Adrenal gland (tissue), 12 donors: Measurements from ENCODE around the gene CREM. TPM values are rescaled to one million over a fixed set of nuclear protein-coding genes. Genes with fewer than 3 reads are reported as not detected.

Experiments
- DNase-seq, 7 donors: peaks; one replicate each; pipeline ENCODE4 v3.0.0-alpha.2; 2019 to 2020
- H3K27ac ChIP-seq, 5 donors: fragments of 200-600 bp; sonication (generic) in 4 of 5; 1 replicate in 3 of 5; 2 replicates in 2 of 5; pipeline versions ENCODE4 v1.5.1 to v1.8.0; 2016 to 2020; ENCODE audit warnings: mild to moderate bottlenecking in 1 of 5
- H3K27me3 ChIP-seq: fragments of 200-600 bp; 2 replicates; pipeline ENCODE4 v1.8.0; 2021
- H3K36me3 ChIP-seq, 2 donors: fragments of 200-600 bp; replicated peaks in 1 of 2; 1 replicate in 1 of 2; 2 replicates in 1 of 2; pipeline versions ENCODE4 v1.5.1 to v1.8.0; 2018 to 2022
- H3K4me1 ChIP-seq, 2 donors: fragments of 200-600 bp; replicated peaks in 1 of 2; 1 replicate in 1 of 2; 2 replicates in 1 of 2; pipeline versions ENCODE4 v1.5.1 to v1.8.0; 2018 to 2021
- H3K4me3 ChIP-seq, 4 donors: fragments of 200-600 bp; sonication (generic) in 3 of 4; one replicate each; pipeline ENCODE4 v1.5.1; 2016 to 2018
- H3K9me3 ChIP-seq, 3 donors: fragments of 200-600 bp; sonication (generic) in 1 of 3; replicated peaks in 1 of 3; 1 replicate in 2 of 3; 2 replicates in 1 of 3; pipeline versions ENCODE4 v1.5.1 to v1.8.0; 2016 to 2021
- CTCF ChIP-seq, 6 experiments: fragments of 450-650 bp in 4 of 6; fragments of 200-600 bp in 2 of 6; sonication (generic) in 1 of 6; IDR thresholded peaks; 1 replicate in 5 of 6; 2 replicates in 1 of 6; pipeline versions ENCODE4 v1.5.1 to v1.8.0; 2016 to 2021; ENCODE audit warnings: antibody characterized with exemption in 6 of 6, mild to moderate bottlenecking in 2 of 6, moderate library complexity in 1 of 6
- POLR2A ChIP-seq, 2 donors: fragments of 450-650 bp; IDR thresholded peaks; one replicate each; pipeline ENCODE4 v1.6.1; 2017; ENCODE audit warnings: antibody characterized with exemption in 2 of 2, mild to moderate bottlenecking in 2 of 2, moderate library complexity in 1 of 2
- WGBS, 4 donors: extraction: QIAGEN DNeasy Blood & Tissue Kit in 2 of 4; methylation state at CpG; one replicate each; pipeline versions ENCODE4 v1.1.5 to v1.1.7; 2013 to 2017; 5-methylcytosine and 5-hydroxymethylcytosine counted together
- intact Hi-C, 2 donors: fragments of 100-400 bp; cut with DNase I; formaldehyde crosslinking; loops; one replicate each; pipeline versions ENCODE4 v1.14.1 to v1.15.0; 2022 to 2023
- polyA plus RNA-seq, 3 donors: library from polyadenylated mRNA; stranded (reverse); fragments of 200-250 nt in 2 of 3; fragments of 350-450 nt in 1 of 3; fragmentation: Illumina TruSeq in 1 of 3; extraction: RNeasy Lipid Tissue Mini Kit (QIAGEN cat#74804) in 1 of 3; gene quantifications; one replicate each; pipeline ENCODE4 v1.2.3, GENCODE V29; 2013 to 2014
- total RNA-seq, 9 donors: library from RNA; depleted of rRNA in 4 of 9; stranded (reverse); fragments of >200 nt in 4 of 9; fragments of 120-200 nt in 1 of 9; fragmentation: NEBNext Ultra II Directional in 1 of 9; extraction: Animal tissue kit (Norgen Biotek cat#: 25700) in 1 of 9; gene quantifications; one replicate each; pipeline versions ENCODE4 v1.1.0 to v1.2.4, GENCODE V29; 2013 to 2023
- donor health status: healthy with polysubstance abuse.
- donor health status: Bipolar disorder and iron deficiency.
- donor health status: DM: yes; HTN: yes; CAD: no.
- donor health status: DM: no; HTN: no; CAD: no.
- donor health status: DM: no; HTN: no; CAD: no.
- donor health status: DM: yes; HTN: yes; CAD: no.

Gene CREM
- total and polyA plus RNA-seq, 12 donors = 75.2 to 340 (median 119) TPM

- no peaks in the 10 kb centered on the region for H3K36me3 ChIP-seq
- no peaks in the 10 kb centered on the region for H3K9me3 ChIP-seq
- H3K4me1 ChIP-seq = peaks cover 9 to 60% of the 10 kb centered on the region in 2 donors
- DNase-seq = no peak
- no peak overlapping the region for H3K4me3 ChIP-seq
- no peak for TF ChIP-seq CTCF (IDR thresholded peaks at IDR 0.05)
- no peak for TF ChIP-seq POLR2A (IDR thresholded peaks at IDR 0.05)
- 45 to 54% (median 52%) methylated on average over 4 of the region's 4 CpGs for WGBS, 4 donors
- intact Hi-C loops = no loop called here
- peak overlapping the region in 3 of 5 donors; percentile 32 to 100 (median 41) for H3K27ac ChIP-seq
- no peaks in the 10 kb centered on the region for H3K27me3 ChIP-seq
These were observed 4.0 kb downstream of the CREM start for GRCh38 chr10:35130663-35131062.

- TF ChIP-seq CTCF (IDR thresholded peaks at IDR 0.05) (no peak), POLR2A (IDR thresholded peaks at IDR 0.05) (no peak)
- H3K4me1 ChIP-seq = peaks cover 4 to 61% of the 10 kb centered on the region in 2 donors
- DNase-seq = no peak
- H3K4me3 ChIP-seq = no peak overlapping the region
- intact Hi-C loops = no loop called here
- H3K36me3 ChIP-seq = no peaks in the 10 kb centered on the region
- H3K27ac ChIP-seq = no peak overlapping the region
- H3K9me3 ChIP-seq = no peaks in the 10 kb centered on the region
- no peaks in the 10 kb centered on the region for H3K27me3 ChIP-seq
- 88 to 92% (median 90%) methylated on average over 2 of the region's 2 CpGs for WGBS, 4 donors
These were observed 6.1 kb downstream of the CREM start for GRCh38 chr10:35132727-35133126.

- TF ChIP-seq POLR2A (IDR thresholded peaks at IDR 0.05) (no peak), CTCF (IDR thresholded peaks at IDR 0.05) (no peak)
- Histone ChIP-seq H3K9me3 (no peaks in the 10 kb centered on the region), H3K27ac (no peak overlapping the region), H3K27me3 (no peaks in the 10 kb centered on the region), H3K4me3 (no peak overlapping the region), H3K4me1 (peaks cover 4 to 60% of the 10 kb centered on the region in 2 donors), H3K36me3 (no peaks in the 10 kb centered on the region)
- no peak for DNase-seq
- 47 to 96% (median 87%) methylated on average over 1 of the region's 1 CpG for WGBS, 4 donors
- intact Hi-C loops = no loop called here
These were observed 6.9 kb downstream of the CREM start for GRCh38 chr10:35133586-35133985.

- Histone ChIP-seq H3K4me1 (peaks cover 16 to 53% of the 10 kb centered on the region in 2 donors), H3K27me3 (no peaks in the 10 kb centered on the region), H3K4me3 (no peak overlapping the region), H3K27ac (peak overlapping the region in 4 of 5 donors; percentile 44 to 78 (median 62)), H3K9me3 (no peaks in the 10 kb centered on the region), H3K36me3 (no peaks in the 10 kb centered on the region)
- no peak for TF ChIP-seq POLR2A (IDR thresholded peaks at IDR 0.05)
- no peak for TF ChIP-seq CTCF (IDR thresholded peaks at IDR 0.05)
- DNase-seq = peak in 1 of 7 donors; percentile 14
- WGBS, 4 donors = 37 to 43% (median 39%) methylated on average over 5 of the region's 5 CpGs
- intact Hi-C loops = no loop called here
These were observed 9.2 kb downstream of the CREM start for GRCh38 chr10:35135861-35136260.
